ENCODE data around the gene FOXF1. TPM values are rescaled to one million over a fixed set of nuclear protein-coding genes. Genes with fewer than 3 reads are reported as not detected.

The FOXF1 gene
- total and polyA plus RNA-seq, 4 donors, result 0.56 to 1.2 (median 0.89) TPM

DNA sequence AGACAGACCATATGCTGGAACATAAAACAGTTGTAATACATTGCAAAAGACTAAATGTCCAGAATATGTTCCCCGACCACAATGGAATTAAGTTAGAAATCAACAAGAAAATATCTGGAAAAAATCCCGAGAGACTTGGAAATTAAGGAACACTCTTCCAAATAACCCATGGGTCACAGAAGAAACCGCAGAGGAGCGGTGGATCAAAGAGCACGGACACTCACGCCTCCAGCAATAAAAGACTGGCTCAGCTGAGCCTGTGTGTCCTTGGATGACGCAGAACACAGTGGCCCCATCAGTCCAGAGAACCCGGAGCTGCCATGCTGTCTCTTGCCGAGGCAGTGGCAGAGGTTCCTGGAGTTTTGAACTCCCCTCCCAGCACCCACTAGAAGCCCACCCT, 30.9 kb upstream of the FOXF1 start:
- Histone ChIP-seq H3K36me3 (ENCODE audit: control insufficient read depth in 4 of 4, insufficient read depth in 3 of 4, low read depth in 1 of 4, low read length in 3 of 4) (no peaks in the 10 kb centered on the region), H3K9me3 (ENCODE audit: control insufficient read depth in 4 of 4, low read length in 3 of 4) (peaks cover 3 to 12% (median 10%) of the 10 kb centered on the region in 4 donors), H3K4me3 (ENCODE audit: low read depth in 1 of 3, low read length in 3 of 3) (no peak overlapping the region), H3K9ac (ENCODE audit: low read depth in 1 of 2, low read length in 2 of 2) (no peak overlapping the region), H3K4me1 (ENCODE audit: control insufficient read depth in 4 of 4, insufficient read depth in 4 of 4, low read length in 3 of 4) (no peaks in the 10 kb centered on the region), H3K27me3 (ENCODE audit: control insufficient read depth in 4 of 4, insufficient read depth in 4 of 4, low read length in 3 of 4) (peaks cover 0 to 20% (median 9%) of the 10 kb centered on the region in 4 donors), H3K27ac (ENCODE audit: low read depth in 1 of 2, low read length in 2 of 2) (no peak overlapping the region)
- 67% methylated on average over 9 of the region's 9 CpGs for WGBS
- no peak for DNase-seq (ENCODE audit: low spot score)
- TF ChIP-seq RAD21 (IDR thresholded peaks at IDR 0.05) (no peak), NR2F2 (IDR thresholded peaks at IDR 0.05) (no peak), FOXA2 (IDR thresholded peaks at IDR 0.05) (no peak), HNF4A (conservative IDR thresholded peaks at IDR 0.05) (no peak), EGR1 (IDR thresholded peaks at IDR 0.05; ENCODE audit: low read depth in 2 of 2) (no peak), TAF1 (conservative IDR thresholded peaks at IDR 0.05) (no peak), ATF3 (IDR thresholded peaks at IDR 0.05) (no peak), JUND (IDR thresholded peaks at IDR 0.05) (no peak), ZBTB33 (IDR thresholded peaks at IDR 0.05) (no peak), YY1 (IDR thresholded peaks at IDR 0.05) (no peak), FOXA1 (IDR thresholded peaks at IDR 0.05) (no peak), RXRA (IDR thresholded peaks at IDR 0.05) (no peak), MAX (IDR thresholded peaks at IDR 0.05) (no peak)

DNA sequence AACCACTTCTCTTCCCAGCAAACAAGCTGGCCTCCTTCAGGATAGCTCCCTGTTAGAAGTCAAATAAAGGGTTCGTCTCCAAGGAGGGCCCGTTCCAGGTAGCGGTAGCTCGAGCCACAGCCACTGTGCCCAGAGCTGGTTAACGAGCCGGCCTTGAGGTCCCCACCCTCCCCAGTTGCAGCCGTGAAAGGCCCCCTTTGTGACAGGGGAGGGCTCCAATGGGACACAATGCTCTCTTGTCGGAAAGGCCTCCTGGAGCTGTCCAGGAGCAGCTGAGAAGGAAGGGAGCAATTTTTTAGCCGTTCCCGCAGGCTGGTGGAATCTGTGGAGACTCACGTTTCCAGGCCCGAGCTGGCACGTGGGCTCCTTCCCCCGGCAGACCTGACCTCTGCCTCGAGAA, 29.9 kb upstream of the FOXF1 start:
- Histone ChIP-seq H3K4me1 (ENCODE audit: control insufficient read depth in 4 of 4, insufficient read depth in 4 of 4, low read length in 3 of 4) (no peaks in the 10 kb centered on the region), H3K36me3 (ENCODE audit: control insufficient read depth in 4 of 4, insufficient read depth in 3 of 4, low read depth in 1 of 4, low read length in 3 of 4) (no peaks in the 10 kb centered on the region), H3K4me3 (ENCODE audit: low read depth in 1 of 3, low read length in 3 of 3) (no peak overlapping the region), H3K27me3 (ENCODE audit: control insufficient read depth in 4 of 4, insufficient read depth in 4 of 4, low read length in 3 of 4) (peaks cover 0 to 16% (median 9%) of the 10 kb centered on the region in 4 donors), H3K27ac (ENCODE audit: low read depth in 1 of 2, low read length in 2 of 2) (no peak overlapping the region), H3K9ac (ENCODE audit: low read depth in 1 of 2, low read length in 2 of 2) (no peak overlapping the region), H3K9me3 (ENCODE audit: control insufficient read depth in 4 of 4, low read length in 3 of 4) (peaks cover 3 to 17% (median 16%) of the 10 kb centered on the region in 4 donors)
- TF ChIP-seq JUND (IDR thresholded peaks at IDR 0.05), result no peak
- TF ChIP-seq HNF4G (IDR thresholded peaks at IDR 0.05), result no peak
- TF ChIP-seq ZBTB33 (IDR thresholded peaks at IDR 0.05), result no peak
- TF ChIP-seq RAD21 (IDR thresholded peaks at IDR 0.05), result no peak
- no peak for TF ChIP-seq ATF3 (IDR thresholded peaks at IDR 0.05)
- no peak for TF ChIP-seq MAX (IDR thresholded peaks at IDR 0.05)
- no peak for TF ChIP-seq HNF4A (conservative IDR thresholded peaks at IDR 0.05)
- TF ChIP-seq RXRA (IDR thresholded peaks at IDR 0.05), result no peak
- TF ChIP-seq FOXA2 (IDR thresholded peaks at IDR 0.05), result no peak
- TF ChIP-seq TAF1 (conservative IDR thresholded peaks at IDR 0.05), result no peak
- no peak for TF ChIP-seq FOXA1 (IDR thresholded peaks at IDR 0.05)
- TF ChIP-seq NR2F2 (IDR thresholded peaks at IDR 0.05), result no peak
- TF ChIP-seq SP1 (IDR thresholded peaks at IDR 0.05), result no peak
- no peak for TF ChIP-seq YY1 (IDR thresholded peaks at IDR 0.05)
- TF ChIP-seq GABPA (IDR thresholded peaks at IDR 0.05 in 1 of 2, conservative IDR thresholded peaks at IDR 0.05 in 1 of 2), result no peak
- TF ChIP-seq EGR1 (IDR thresholded peaks at IDR 0.05; ENCODE audit: low read depth in 2 of 2), result no peak
- TF ChIP-seq, protein P1, sequence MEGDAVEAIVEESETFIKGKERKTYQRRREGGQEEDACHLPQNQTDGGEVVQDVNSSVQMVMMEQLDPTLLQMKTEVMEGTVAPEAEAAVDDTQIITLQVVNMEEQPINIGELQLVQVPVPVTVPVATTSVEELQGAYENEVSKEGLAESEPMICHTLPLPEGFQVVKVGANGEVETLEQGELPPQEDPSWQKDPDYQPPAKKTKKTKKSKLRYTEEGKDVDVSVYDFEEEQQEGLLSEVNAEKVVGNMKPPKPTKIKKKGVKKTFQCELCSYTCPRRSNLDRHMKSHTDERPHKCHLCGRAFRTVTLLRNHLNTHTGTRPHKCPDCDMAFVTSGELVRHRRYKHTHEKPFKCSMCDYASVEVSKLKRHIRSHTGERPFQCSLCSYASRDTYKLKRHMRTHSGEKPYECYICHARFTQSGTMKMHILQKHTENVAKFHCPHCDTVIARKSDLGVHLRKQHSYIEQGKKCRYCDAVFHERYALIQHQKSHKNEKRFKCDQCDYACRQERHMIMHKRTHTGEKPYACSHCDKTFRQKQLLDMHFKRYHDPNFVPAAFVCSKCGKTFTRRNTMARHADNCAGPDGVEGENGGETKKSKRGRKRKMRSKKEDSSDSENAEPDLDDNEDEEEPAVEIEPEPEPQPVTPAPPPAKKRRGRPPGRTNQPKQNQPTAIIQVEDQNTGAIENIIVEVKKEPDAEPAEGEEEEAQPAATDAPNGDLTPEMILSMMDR (IDR thresholded peaks at IDR 0.05; ENCODE audit: low read depth, low read length, missing input control), result no peak
- TF ChIP-seq, protein P2, sequence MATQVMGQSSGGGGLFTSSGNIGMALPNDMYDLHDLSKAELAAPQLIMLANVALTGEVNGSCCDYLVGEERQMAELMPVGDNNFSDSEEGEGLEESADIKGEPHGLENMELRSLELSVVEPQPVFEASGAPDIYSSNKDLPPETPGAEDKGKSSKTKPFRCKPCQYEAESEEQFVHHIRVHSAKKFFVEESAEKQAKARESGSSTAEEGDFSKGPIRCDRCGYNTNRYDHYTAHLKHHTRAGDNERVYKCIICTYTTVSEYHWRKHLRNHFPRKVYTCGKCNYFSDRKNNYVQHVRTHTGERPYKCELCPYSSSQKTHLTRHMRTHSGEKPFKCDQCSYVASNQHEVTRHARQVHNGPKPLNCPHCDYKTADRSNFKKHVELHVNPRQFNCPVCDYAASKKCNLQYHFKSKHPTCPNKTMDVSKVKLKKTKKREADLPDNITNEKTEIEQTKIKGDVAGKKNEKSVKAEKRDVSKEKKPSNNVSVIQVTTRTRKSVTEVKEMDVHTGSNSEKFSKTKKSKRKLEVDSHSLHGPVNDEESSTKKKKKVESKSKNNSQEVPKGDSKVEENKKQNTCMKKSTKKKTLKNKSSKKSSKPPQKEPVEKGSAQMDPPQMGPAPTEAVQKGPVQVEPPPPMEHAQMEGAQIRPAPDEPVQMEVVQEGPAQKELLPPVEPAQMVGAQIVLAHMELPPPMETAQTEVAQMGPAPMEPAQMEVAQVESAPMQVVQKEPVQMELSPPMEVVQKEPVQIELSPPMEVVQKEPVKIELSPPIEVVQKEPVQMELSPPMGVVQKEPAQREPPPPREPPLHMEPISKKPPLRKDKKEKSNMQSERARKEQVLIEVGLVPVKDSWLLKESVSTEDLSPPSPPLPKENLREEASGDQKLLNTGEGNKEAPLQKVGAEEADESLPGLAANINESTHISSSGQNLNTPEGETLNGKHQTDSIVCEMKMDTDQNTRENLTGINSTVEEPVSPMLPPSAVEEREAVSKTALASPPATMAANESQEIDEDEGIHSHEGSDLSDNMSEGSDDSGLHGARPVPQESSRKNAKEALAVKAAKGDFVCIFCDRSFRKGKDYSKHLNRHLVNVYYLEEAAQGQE (IDR thresholded peaks at IDR 0.05), result no peak
- no peak for DNase-seq (ENCODE audit: low spot score)
- 49% methylated on average over 15 of the region's 15 CpGs for WGBS

Measured in liver (tissue), 9 donors.